Measurements from ENCODE around the gene ZNF579.
A peak's percentile ranks its signal among the peaks of the same experiment; 100 is the strongest.

ZNF579 gene

DNA sequence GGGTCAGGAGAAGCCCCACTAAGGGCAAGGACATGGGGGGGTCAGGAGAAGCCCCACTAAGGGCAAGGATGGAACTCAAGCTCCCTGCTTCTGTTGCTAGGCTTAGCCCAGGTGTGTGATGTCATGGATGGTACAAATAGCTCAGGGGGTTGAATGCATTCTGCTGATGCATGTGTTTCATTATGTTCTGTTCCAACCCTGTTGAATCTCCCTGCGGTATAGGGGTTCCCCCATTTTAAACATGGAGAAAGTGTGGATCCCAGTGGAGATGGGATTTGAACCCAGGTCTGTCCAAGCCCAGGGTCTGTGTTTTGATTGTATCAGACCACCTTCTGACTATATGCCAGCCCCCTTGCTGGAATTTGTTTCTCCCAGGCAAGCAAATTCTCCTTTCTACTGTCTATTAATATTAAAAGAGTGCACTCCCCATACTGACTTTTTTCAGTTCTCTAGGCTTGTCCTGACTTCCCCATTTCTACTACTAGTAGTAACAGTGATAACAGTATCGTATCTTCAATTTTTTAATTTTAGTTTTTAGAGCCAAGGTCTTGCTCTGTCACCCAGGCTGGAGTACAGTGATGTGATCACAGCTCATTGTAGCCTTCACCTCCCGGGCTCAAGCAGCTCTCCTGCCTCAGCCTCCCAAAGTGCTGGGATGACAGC, 31.5 kb upstream of the ZNF579 start:
- DNase-seq (ENCODE audit: low read depth): no peak

DNA sequence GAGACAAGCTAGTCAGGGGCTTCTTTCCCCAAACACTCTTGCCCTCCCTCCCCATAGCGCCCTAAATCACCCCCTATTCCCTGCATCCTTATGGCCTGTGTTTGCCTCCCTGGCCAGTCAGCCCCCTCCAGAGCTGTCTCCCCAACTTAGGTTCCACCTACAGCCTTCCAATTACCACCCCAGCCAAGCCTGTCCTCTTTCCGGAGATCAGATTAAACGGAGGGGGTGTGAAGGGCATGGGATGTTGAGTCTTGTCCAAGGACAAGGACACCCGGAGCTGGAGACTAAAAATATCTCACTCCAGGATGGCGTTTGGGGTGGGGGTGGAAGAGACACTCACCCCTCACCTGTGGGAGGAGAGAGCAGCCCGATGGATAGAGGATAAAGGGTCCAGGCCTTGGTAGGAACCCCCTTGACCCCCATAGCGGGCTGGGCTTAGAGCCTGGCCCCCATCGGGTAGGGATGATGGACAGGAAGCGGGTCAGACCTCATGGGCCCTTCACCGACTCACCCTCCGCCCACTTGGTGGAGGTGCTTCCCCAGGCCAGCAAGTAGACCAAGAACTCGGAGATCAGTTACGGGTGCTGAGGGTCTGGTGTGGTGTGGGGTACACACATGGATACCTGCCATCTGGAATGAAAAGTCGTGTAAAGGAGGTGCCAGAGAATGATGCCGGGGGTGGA, 30.8 kb upstream of the ZNF579 start:
- DNase-seq (ENCODE audit: low read depth): no peak

DNA sequence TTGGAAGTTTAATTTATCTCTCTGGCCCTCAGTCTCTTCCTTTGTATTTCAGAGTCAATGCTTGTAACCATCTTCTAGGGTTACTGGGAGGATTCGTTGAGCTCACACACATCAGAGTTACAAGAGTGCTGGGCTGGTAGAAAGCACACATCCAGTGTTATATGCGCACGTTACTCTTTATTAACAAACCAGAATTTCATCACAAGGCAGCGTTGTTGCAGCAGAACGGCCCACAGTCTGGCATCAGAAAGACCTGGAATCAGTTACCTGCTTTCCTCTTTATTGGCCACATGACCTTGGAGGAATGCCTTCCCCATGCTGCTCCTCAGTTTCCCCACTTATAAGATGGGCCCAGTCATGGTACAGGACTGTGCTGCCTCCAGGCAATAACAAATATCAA, 28.7 kb upstream of the ZNF579 start:
- DNase-seq (ENCODE audit: low read depth): no peak

DNA sequence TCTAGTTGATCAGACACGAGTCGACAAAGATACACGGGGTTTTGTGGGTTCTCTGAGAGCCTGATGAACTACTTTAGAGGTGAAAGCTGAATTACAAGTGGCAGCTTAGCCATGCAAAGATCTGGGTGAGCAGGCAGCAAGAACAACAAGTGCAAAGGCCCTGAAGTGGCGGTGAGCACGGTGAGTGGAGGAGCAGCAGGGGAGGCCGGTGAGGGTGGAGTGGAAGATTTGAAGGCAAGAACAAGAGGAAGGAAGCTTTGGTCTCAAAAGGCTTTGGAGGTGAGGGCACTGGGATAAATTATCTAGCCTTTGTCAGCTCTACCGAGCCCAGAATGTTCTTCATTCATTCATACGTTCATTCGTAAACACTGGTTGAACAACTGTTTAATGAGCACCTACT, 26.2 kb upstream of the ZNF579 start:
- no peak for DNase-seq (ENCODE audit: low read depth)

DNA sequence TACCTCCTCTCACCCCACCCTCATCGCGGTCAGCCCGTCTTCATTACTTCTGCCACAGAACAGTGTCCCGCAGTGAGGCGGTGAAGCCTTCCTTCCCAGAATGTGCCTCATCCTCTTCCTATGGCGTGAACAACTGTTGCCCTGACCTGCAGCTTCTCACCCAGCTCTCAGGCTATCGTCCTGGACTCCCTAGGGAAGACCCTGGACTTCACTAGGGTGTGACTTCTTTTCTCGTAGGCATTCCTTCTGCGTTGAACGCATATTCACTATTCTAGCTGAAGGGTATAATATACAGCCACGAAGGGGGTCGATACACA, 25.8 kb upstream of the ZNF579 start:
- no peak for DNase-seq (ENCODE audit: low read depth)

DNA sequence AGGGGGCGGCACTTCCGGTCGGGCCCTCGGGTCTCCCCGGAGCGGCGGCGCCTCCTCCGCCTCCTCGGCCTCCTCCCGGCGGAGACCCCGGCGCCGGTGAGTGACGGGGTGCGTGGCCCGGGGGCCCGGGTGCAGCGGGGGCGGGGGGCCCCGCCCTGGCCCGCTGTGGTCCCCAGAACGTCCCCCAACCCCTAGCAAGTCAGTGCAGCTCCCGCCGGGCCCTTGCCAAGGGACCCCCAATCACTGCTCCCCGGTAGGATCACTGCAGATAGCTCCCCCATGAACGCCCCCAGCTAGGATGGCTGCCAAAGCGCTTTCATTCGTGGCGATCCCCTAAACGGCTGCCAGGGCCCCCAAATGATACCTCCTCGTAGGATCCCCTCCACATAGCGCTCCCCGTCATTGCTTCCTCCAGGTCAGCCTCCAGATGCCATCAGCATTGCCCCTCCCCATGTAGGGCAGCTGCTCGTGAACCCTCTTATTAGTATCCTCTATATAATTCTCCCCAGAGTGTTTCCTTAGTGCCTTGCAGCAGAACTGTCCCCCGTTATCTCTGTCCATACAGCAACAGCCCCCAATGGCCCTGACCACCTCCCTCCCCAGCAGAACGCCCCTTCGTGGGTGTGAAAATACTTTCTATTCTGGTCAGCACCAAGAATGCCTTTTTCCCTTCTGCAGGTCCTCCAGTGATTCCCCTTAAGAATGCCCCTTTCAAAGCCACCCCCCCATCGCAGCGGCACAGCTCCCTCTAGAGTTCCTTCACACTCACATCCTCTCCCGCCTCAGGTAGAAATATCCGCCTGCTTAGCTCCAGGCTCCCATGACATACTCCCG, 25.2 kb upstream of the ZNF579 start, which contains the start of gene ZNF865:
ZNF865 (plus strand) TSS at position 11 of the 834 bp plus-strand sequence. CDS start 7,972 bp downstream, outside the sequence.
- peak; percentile 41 for DNase-seq (ENCODE audit: low read depth)

DNA sequence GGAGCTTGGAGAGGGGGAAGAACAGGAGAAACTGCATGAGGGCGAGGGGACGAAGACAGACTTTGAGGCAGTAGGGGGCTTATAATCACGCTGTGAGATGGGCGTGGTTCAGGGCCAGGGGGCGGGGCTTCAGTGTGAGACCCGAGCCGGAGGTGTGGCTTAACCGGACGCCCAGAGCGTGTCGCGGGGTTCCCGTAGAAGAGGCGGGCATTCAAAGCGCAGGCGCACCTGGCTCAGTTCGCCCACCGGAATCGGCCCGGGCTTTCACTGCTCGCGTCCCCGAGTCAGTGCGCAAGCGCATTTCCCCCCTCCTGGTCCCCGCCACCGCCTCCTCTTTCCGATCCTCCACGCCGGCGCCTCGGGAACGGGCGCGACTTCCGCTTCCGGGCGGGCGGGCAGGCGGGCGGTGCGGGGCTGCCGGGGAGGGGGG, 24.6 kb upstream of the ZNF579 start:
- peak; percentile 65 for DNase-seq (ENCODE audit: low read depth)

DNA sequence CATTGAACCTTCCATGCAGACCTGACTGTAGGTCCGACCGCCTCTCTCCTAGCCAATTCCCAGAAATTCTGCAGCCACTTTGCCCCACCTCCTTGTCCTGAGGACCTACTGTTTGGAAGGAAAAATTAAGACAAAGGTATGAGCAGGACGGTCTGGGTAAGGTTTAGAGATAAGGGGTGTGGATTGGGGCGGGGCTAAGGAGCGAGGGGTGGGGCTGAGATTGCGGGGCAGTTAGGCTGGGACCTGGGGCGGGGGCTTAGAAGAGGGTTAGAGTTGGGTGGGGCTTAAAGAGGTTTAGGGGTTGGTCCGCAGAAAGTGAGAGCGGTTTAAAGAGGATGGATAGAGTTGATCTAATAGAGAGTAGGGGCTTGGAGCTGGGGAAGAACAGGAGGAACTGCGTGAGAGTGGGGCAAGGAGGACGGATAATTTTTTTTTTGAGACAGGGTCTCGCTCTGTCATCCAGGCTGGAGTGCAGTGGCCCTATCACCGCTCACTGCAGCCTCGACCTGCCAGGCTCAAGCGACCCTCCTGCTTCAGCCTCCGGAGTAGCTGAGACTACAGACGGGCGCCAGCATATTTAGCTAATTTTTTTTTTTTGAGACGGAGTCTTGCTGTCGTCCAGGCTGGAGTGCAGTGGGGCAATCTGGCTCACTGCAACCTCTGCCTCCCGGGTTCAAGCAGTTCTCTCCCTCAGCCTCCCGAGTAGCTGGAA, 23.1 kb upstream of the ZNF579 start:
- DNase-seq (ENCODE audit: low read depth): no peak

DNA sequence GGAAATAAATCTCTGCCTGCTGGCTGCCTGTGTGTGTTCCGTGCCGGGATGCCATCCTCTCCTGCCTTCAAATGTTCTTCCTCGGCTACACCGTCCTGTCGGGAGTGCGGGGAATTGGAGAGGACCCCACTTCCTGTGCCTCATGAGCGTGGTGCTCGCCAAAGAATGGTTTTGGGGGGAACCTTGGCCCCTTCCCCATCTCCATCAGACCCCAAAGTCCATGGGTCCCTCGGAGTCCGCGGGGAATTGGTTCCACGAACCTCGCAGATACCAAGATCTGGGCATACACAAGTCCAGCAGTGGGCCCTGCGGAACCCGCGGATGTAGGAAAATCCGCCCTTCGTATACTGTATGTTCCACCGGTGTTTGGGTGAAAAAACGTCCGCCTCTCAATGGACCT, 22.5 kb upstream of the ZNF579 start:
- no peak for DNase-seq (ENCODE audit: low read depth)

DNA sequence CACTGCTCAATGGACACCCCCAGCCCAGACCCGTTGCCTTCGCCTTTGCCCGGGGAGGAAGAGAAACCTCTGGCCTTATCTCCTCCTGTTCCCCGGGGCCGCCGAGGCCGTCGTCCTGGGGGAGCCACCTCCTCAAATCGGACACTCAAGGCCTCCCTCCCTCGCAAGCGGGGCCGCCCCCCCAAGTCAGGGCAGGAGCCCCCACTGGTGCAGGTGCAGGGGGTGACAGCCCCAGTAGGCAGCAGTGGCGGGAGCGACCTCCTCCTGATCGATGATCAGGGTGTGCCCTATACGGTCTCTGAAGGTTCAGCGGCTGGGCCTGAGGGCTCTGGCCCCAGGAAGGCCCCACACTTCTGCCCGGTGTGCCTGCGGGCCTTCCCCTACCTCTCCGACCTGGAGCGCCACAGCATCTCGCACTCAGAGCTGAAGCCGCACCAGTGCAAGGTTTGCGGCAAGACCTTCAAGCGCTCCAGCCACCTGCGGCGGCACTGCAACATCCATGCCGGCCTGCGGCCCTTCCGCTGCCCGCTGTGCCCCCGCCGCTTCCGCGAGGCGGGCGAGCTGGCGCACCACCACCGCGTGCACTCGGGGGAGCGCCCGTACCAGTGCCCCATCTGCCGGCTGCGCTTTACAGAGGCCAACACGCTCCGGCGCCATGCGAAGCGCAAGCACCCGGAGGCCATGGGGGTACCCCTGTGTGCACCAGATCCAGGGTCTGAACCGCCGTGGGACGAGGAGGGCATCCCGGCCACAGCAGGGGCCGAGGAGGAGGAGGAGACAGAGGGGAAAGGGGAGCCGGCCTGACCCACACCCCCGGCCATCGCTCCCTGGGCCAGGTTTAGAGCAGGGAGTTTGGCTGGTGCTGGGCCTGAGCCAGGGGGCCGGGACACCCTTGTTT, 21.7 kb upstream of the ZNF579 start:
- no peak for DNase-seq (ENCODE audit: low read depth)

DNA sequence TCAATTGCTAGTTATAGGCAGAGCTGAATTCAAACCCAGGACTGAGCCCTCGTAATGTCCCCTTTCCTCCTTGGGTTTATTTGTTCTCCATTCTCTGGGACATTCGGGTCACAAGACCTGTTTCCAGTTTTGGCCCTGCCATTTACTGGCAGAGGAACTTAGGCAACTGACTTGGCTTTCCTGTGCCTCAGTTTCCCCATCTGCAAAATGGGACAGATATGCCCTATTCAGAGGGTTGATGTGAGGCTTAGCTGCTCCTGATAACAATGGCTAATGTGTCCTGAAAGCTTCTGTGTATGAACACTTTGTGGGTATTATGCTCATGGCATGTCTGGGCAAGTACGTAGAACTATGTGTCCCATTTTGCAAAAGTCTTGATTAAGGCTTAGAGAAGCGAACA, 20.4 kb upstream of the ZNF579 start:
- DNase-seq (ENCODE audit: low read depth): no peak

DNA sequence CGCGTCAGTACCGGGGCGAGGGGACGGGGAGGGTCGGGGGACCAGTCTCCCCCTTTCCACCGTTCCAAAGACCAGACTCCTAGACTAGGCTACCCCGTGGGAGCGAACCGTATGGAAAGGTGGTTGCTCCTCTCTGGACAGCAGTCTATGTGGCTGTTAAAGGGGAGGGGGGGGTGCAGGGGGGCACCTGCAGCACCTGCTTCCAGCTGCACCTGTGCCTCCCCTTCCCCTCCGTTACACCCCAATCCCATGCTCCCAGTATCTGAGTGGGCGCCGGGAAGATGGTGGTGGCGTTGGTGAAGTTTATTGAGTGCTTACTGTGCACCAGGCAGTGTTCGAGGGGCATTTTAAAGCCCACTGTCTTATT, 20.0 kb upstream of the ZNF579 start:
- DNase-seq (ENCODE audit: low read depth): no peak

DNA sequence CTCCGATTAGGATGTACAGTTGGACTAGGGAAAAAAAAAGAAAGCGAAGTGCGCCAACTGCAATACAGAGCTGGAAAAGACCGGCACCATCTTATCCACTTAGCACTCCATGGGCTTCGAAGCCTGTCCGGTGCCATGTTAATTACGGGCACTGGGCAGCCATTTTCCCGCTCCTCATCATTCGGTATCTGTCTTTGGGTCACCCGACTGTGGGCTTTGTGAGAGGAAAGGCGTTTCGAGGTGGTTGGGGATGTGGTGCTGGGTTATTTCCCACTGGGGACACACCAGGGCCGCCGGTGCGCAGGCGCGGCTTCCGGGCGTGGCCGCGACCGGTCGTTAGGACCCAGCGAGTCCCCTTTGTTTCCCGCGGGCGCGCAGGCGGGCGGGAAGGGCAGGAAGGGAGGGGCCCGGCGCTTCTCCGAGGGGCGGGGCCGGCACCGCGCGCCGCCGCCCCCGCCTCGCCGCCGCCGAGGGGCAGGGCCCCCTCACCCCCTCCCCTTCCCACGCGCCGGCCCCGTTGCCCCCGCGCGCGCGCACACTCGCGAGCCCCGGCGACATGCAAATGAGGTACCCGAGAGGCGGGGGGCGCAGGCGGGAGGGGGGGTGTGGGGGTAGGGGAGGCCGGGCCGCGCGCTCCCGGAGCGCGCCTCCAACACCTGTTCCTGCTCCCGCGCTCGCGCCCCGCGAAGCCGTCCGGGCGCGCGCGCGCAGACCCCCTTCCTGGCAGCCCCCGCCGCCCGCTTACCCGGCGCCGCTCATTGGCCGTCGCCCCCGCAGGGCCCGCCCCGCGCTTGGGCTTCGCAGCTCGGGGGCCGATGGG, 19.4 kb upstream of the ZNF579 start, which contains the start of gene ZNF524:
ZNF524 (plus strand) TSS at position 447 of the 820 bp plus-strand sequence. CDS start 1,825 bp downstream, outside the sequence.
- DNase-seq (ENCODE audit: low read depth): peak; percentile 80

DNA sequence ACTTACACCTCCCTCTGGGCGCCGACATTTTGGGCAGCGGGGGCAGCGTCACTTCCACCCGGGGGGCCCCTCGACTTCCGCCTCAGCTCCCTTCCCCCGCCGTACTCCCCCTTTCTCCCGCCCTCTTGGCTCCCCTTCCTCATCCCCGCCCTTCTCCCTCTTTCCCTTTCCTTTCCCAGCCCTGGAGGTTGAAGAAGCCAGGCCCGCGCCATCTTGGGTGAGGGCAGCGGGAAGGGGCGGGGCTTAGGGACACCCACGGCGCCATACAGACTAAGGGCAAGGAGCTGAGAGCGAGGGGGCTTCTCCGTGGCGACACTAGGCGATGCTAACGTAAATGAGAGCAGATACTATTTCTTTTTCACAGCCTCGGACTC, 18.8 kb upstream of the ZNF579 start, which contains the start of gene FIZ1:
FIZ1 (minus strand) TSS at position 50 of the 374 bp plus-strand sequence. CDS start 1,652 bp downstream, outside the sequence.
- peak; percentile 92 for DNase-seq (ENCODE audit: low read depth)

DNA sequence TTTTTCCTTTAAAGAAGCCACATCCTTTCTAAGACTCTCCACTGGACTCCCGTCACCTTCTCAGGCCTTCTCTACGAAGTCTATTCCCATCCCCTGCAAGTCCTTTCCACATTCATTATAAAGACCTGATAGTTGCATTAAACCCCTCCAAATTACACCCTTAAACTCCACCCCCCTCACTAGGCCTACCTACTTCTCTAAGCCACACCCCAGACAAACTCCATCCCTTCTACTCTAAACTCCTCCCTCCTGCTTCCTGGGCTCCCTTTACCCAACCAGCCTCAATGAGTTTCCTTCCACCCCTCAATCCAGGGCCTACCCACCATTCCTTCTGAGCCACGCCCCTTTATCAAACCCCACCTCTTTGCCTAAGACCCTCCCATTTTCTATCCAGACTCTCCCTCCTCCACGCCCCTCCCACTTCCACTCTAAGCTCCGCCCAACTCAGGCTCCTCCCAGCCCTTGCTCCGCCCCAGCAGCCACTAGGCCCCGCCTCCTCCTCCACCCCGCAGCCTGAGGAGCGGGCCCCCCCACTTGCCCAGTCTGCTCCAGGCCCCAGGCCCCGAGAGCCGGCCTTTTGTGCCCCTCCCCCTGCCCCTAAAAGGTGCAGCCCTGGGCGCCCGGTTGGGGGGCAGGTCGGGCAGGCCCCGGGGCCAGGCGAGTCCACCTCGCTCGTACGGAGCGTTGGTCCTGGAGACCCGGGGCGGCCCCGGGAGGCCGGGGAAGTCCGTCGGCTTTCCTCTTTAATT, 18.2 kb upstream of the ZNF579 start:
- DNase-seq (ENCODE audit: low read depth): peak; percentile 65

DNA sequence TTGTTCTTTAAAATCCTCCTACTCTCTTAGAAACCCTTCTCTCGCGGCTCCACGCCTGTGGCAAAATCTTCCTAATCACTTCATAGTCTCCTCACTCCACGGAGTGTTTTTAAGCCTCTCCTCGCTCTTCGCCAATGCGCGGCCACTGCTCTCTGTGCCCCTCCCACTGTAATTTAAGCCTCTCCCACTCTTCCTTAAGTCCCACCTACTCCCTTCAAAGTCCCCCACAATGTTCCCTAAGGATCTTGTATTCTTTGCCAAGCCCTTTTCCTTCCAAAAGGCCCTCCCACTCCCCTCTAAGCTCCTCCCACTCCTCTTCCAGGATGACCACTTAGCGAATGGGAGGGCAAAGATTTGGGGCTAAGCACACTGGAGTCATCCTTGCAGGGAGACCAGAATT, 17.4 kb upstream of the ZNF579 start:
- DNase-seq (ENCODE audit: low read depth): no peak

DNA sequence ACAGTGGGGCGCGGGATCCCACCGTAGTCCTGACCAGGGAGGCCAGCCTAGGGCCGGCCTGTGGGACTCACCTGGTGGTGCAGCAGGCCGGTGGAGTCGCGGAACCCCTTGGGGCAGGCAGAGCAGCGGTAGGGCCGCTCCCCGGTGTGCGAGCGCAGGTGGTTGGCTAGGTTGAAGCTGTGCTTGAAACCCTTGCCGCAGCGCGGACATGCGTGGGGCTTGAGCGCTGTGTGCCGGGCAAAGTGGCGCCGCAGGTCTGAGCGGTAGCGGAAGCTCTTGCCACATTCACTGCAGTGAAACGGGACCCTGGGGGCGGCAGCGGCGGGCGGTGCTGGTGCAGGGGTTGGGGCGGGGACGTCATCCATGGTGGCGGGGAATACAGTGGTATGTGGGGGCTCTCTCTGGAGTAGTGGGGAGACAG, 16.9 kb upstream of the ZNF579 start:
- no peak for DNase-seq (ENCODE audit: low read depth)

DNA sequence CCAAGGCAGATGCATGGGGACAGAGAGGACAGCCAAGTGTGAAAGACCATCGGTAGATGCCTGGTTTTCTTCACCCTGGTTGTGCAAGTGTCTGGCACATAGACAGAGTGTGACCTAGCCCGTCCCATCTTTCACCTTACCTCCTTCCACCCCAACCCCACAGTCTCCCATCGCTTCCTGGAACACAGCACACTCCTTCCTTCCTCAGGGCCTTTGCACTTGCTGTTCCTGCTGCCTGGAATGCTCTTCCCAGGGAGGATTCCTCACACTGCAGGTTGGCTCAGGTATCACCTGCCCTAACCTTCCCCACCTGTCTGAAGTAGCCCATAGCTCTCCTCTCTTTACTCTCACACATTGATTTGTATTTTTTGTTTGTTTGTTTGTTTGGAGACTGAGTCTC, 15.7 kb upstream of the ZNF579 start:
- DNase-seq (ENCODE audit: low read depth): no peak

DNA sequence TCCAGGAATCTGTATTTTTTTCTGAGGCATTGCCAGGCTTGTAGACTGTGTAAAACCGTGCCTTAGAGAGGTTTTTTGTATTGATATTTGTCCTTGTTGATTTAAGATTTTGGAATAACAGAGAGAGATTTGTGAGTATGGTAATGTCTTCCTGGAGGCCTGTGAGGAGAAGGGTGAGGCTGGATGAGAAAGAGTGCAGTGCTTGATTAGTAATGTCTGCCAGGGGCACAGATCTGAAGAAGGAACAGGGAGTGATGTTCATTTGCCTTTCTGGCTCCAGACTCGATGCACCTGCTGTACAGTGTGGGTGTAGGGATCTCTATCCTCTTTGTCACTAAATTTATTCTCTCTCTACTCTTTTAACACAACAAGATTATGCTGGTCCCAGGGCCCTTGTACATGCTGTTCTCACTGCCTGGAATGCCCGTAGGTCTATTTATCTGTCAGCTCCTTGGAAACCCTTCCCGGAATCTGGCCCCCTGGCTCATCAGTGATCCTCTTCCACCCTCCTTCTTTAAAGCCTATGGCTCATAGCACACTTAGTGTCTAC, 14.4 kb upstream of the ZNF579 start:
- DNase-seq (ENCODE audit: low read depth): no peak

Measured in GM04503 (cell line).